K562 (cell line): ENCODE data around the gene NIPBL. TPM values are rescaled to one million over a fixed set of nuclear protein-coding genes. Genes with fewer than 3 reads are reported as not detected.

Source experiments
- ADNP ChIP-seq: fragments of 200-800 bp; sonication (Bioruptor generic); IDR thresholded peaks from 2 replicates; pipeline ENCODE4 v1.6.1; 2016; ENCODE audit warnings: missing genetic modification characterization, missing compliant biosample characterization
- CCAR2 ChIP-seq: fragments of 200-400 bp; formaldehyde crosslinking; IDR thresholded peaks from 2 replicates; pipeline ENCODE4 v1.6.1; 2017; ENCODE audit warnings: mild to moderate bottlenecking, low read depth, low read length
- DPF2 ChIP-seq: fragments of 450-650 bp; IDR thresholded peaks from 2 replicates; pipeline ENCODE4 v1.6.1; 2016
- GATAD2A ChIP-seq: fragments of 450-650 bp; IDR thresholded peaks from 2 replicates; pipeline ENCODE4 v1.6.1; 2017
- HDAC1 ChIP-seq, 2 experiments: fragments of 450-650 bp; IDR thresholded peaks; 2 replicates each; pipeline ENCODE4 v1.6.1; 2016 to 2017; ENCODE audit warnings: inconsistent platforms in 1 of 2, mild to moderate bottlenecking in 1 of 2, moderate library complexity in 1 of 2
- NR2F6 ChIP-seq: fragments of 450-650 bp; formaldehyde crosslinking; IDR thresholded peaks from 2 replicates; pipeline ENCODE4 v1.4.0; 2020; ENCODE audit warnings: mild to moderate bottlenecking
- PCBP1 ChIP-seq: fragments of 200-400 bp; formaldehyde crosslinking; IDR thresholded peaks from 2 replicates; pipeline ENCODE4 v1.6.1; 2018; ENCODE audit warnings: mild to moderate bottlenecking, low read depth, low read length; ENCODE audit not compliant: poor library complexity, severe bottlenecking
- POLR2AphosphoS5 ChIP-seq: IDR thresholded peaks from 2 replicates; pipeline ENCODE4 v1.6.1; 2011; ENCODE audit warnings: mild to moderate bottlenecking, low read depth, low read length, moderate library complexity; ENCODE audit not compliant: control insufficient read depth, insufficient read depth
- RNF219 ChIP-seq: fragments of 250-450 bp; sonication (Bioruptor Pico); IDR thresholded peaks from 2 replicates; pipeline ENCODE4 v1.5.0; 2022; ENCODE audit warnings: mild to moderate bottlenecking
- SETDB1 ChIP-seq: IDR thresholded peaks from one replicate; pipeline ENCODE4 v1.6.1; 2012; ENCODE audit warnings: low read length, control low read depth, inconsistent platforms
- STAT6 ChIP-seq: sonication (generic); formaldehyde crosslinking; IDR thresholded peaks from 2 replicates; pipeline ENCODE4 v1.8.1; 2023; ENCODE audit warnings: mild to moderate bottlenecking, missing genetic modification reagents
- ZNF143 ChIP-seq: sonication (generic); formaldehyde crosslinking; IDR thresholded peaks from 2 replicates; pipeline ENCODE4 v1.9.0; 2022; ENCODE audit warnings: mild to moderate bottlenecking, missing genetic modification reagents
- ZNF232 ChIP-seq: sonication (generic); formaldehyde crosslinking; IDR thresholded peaks from 2 replicates; pipeline ENCODE4 v1.8.0; 2022; ENCODE audit warnings: mild to moderate bottlenecking, missing genetic modification reagents
- ZNF239 ChIP-seq: fragments of 250-450 bp; sonication (Bioruptor Pico); IDR thresholded peaks from 2 replicates; pipeline ENCODE4 v1.4.0; 2020; ENCODE audit warnings: mild to moderate bottlenecking
- ZNF318 ChIP-seq, 2 experiments: fragments of 450-650 bp; IDR thresholded peaks; 2 replicates each; pipeline ENCODE4 v1.6.1; 2016; ENCODE audit warnings: mild to moderate bottlenecking in 2 of 2, borderline replicate concordance in 1 of 2, low read depth in 1 of 2, moderate library complexity in 1 of 2
- ZSCAN32 ChIP-seq: fragments of 450-650 bp; formaldehyde crosslinking; IDR thresholded peaks from 2 replicates; pipeline ENCODE4 v1.4.0; 2020; ENCODE audit warnings: mild to moderate bottlenecking, moderate library complexity
- polyA plus RNA-seq, 8 experiments: library from polyadenylated mRNA; depleted of rRNA in 4 of 8; stranded (reverse) in 5 of 8; unstranded in 3 of 8; fragments of >200 nt; fragmentation: Nextera tagmentation in 2 of 8; fragmentation: Illumina TruSeq in 1 of 8; extraction: Ambion mirVana in 2 of 8; extraction: Trizol in 1 of 8; gene quantifications; 2 replicates each; pipeline versions ENCODE4 v1.2.1 to v1.2.3, GENCODE V29; 2011 to 2014; ENCODE audit warnings: inconsistent platforms in 1 of 8, missing spikeins in 1 of 8
- total RNA-seq, 7 experiments: library from RNA; depleted of rRNA in 6 of 7; stranded (reverse); fragments of >200 nt in 6 of 7; fragmentation: Illumina TruSeq in 2 of 7; extraction: Trizol in 2 of 7; gene quantifications; 2 replicates each; pipeline versions ENCODE4 v1.2.1 to v1.2.3, GENCODE V29; 2011 to 2021; ENCODE audit warnings: low replicate concordance in 1 of 7

The NIPBL gene
- total and polyA plus RNA-seq, 9 of the 15 experiments (the other 6 are each of a cell fraction or from before 2014, with no cell fraction given), result 12.9 to 56.7 (median 38.9) TPM

- TF ChIP-seq GATAD2A, result peak; percentile 78; the same call in 1 of the 2 replicates
- TF ChIP-seq ZNF239 (CRISPR knock-in tag), result no peak
- no peak for TF ChIP-seq ZNF143 (CRISPR knock-in tag)
- no peak for TF ChIP-seq NR2F6
- 0 out of 4 replicates have a peak, but pooled peaks of 1 of the 2 experiments have one; percentile 11 for TF ChIP-seq HDAC1 (IDR thresholded peaks at IDR 0.05)
- no peak for TF ChIP-seq ADNP (tag)
- peak; percentile 93 for TF ChIP-seq POLR2AphosphoS5
- TF ChIP-seq CCAR2, result no peak
- TF ChIP-seq PCBP1, result peak; percentile 81
- no peak for TF ChIP-seq DPF2
- no peak for TF ChIP-seq RNF219 (CRISPR knock-in tag)
- no peak for TF ChIP-seq STAT6 (CRISPR knock-in tag)
- no peak for TF ChIP-seq SETDB1
- TF ChIP-seq ZNF318 (IDR thresholded peaks at IDR 0.05; ENCODE audit: borderline replicate concordance in 1 of 2, low read depth in 1 of 2), result no peak
- TF ChIP-seq ZNF232 (CRISPR knock-in tag), result no peak
- no peak for TF ChIP-seq ZSCAN32 (CRISPR knock-in tag)
Observed at GRCh38 chr5:36876299-36876964, at the start of gene NIPBL (continued).
